Activated naive CD8-positive, alpha-beta T cell treated with anti-CD3 and anti-CD28 coated beads for 36 hours (primary cell): ENCODE results near the gene AKNA. TPM values are rescaled to one million over a fixed set of nuclear protein-coding genes. Genes with fewer than 3 reads are reported as not detected.

Experiments used
- DNase-seq: peaks from one replicate; pipeline ENCODE4 v3.0.0; 2021
- H3K27ac Mint-ChIP-seq: one replicate; pipeline ENCODE4 v1.8.0; 2022; ENCODE audit warnings: mild to moderate bottlenecking, moderate library complexity, mixed read lengths
- H3K27me3 Mint-ChIP-seq: one replicate; pipeline ENCODE4 v1.8.0; 2022; ENCODE audit warnings: mild to moderate bottlenecking, mixed read lengths
- H3K36me3 Mint-ChIP-seq: one replicate; pipeline ENCODE4 v1.8.0; 2021; ENCODE audit warnings: mild to moderate bottlenecking, mixed read lengths
- H3K4me1 Mint-ChIP-seq: one replicate; pipeline ENCODE4 v1.8.0; 2021; ENCODE audit warnings: mixed read lengths
- H3K4me3 Mint-ChIP-seq: one replicate; pipeline ENCODE4 v1.8.0; 2022; ENCODE audit warnings: mild to moderate bottlenecking, moderate library complexity, mixed read lengths
- H3K9me3 Mint-ChIP-seq: one replicate; pipeline ENCODE4 v1.8.0; 2022; ENCODE audit warnings: mixed read lengths
- total RNA-seq, 2 experiments: library from RNA; stranded (reverse); gene quantifications; one replicate each; pipeline ENCODE4 v1.2.3, GENCODE V29; 2021

Gene AKNA
- total RNA-seq, result 100 to 1,000 TPM; 129 to 130 TPM

- H3K9me3 Mint-ChIP-seq, result no peaks in the 10 kb centered on the region
- H3K36me3 Mint-ChIP-seq, result peaks cover 77% of the 10 kb centered on the region
- H3K4me1 Mint-ChIP-seq, result peaks cover 53% of the 10 kb centered on the region
These were observed at the start of gene AKNA for GRCh38 chr9:114387680-114388356. AKNA (minus strand) TSS chr9:114387982; CDS start chr9:114381333, 6,649 bp downstream.

GRCh38 chr9:114437401-114437893 is 49.7 kb upstream of the AKNA start:
- Mint-ChIP-seq H3K27me3 (no peaks in the 10 kb centered on the region), H3K27ac (no peak overlapping the region)

More at GRCh38 chr9:114387680-114388356, at the start of gene AKNA:
- peak; percentile 82 for DNase-seq
- Mint-ChIP-seq H3K27me3 (peaks cover 3% of the 10 kb centered on the region), H3K4me3 (peak within 1 kb of the TSS; percentile 98), H3K27ac (peak within 1 kb of the TSS; percentile 99)

GRCh38 chr9:114434878-114435311 is 47.1 kb upstream of the AKNA start:
- DNase-seq, result no peak
- H3K4me3 Mint-ChIP-seq, result no peak overlapping the region
- no peaks in the 10 kb centered on the region for H3K36me3 Mint-ChIP-seq
- H3K4me1 Mint-ChIP-seq, result peaks cover 3% of the 10 kb centered on the region
- H3K9me3 Mint-ChIP-seq, result no peaks in the 10 kb centered on the region
- H3K27me3 Mint-ChIP-seq, result no peaks in the 10 kb centered on the region
- H3K27ac Mint-ChIP-seq, result no peak overlapping the region

More at GRCh38 chr9:114437401-114437893, 49.7 kb upstream of the AKNA start:
- Mint-ChIP-seq H3K4me3 (no peak overlapping the region), H3K9me3 (no peaks in the 10 kb centered on the region), H3K36me3 (no peaks in the 10 kb centered on the region), H3K4me1 (peaks cover 3% of the 10 kb centered on the region)
- no peak for DNase-seq

- no peaks in the 10 kb centered on the region for H3K27me3 Mint-ChIP-seq
- H3K4me1 Mint-ChIP-seq, result peaks cover 3% of the 10 kb centered on the region
- H3K36me3 Mint-ChIP-seq, result no peaks in the 10 kb centered on the region
- H3K4me3 Mint-ChIP-seq, result no peak overlapping the region
- DNase-seq, result no peak
- no peaks in the 10 kb centered on the region for H3K9me3 Mint-ChIP-seq
- no peak overlapping the region for H3K27ac Mint-ChIP-seq
These were observed 46.0 kb upstream of the AKNA start for GRCh38 chr9:114433720-114434255.

- H3K4me1 Mint-ChIP-seq, result peaks cover 3% of the 10 kb centered on the region
- DNase-seq, result no peak
- H3K27me3 Mint-ChIP-seq, result no peaks in the 10 kb centered on the region
- no peak overlapping the region for H3K4me3 Mint-ChIP-seq
- H3K36me3 Mint-ChIP-seq, result no peaks in the 10 kb centered on the region
- no peak overlapping the region for H3K27ac Mint-ChIP-seq
- no peaks in the 10 kb centered on the region for H3K9me3 Mint-ChIP-seq
These were observed 45.3 kb upstream of the AKNA start for GRCh38 chr9:114433086-114433485.

GRCh38 chr9:114432323-114433067 is 44.7 kb upstream of the AKNA start:
- no peaks in the 10 kb centered on the region for H3K36me3 Mint-ChIP-seq
- H3K27me3 Mint-ChIP-seq, result no peaks in the 10 kb centered on the region
- H3K9me3 Mint-ChIP-seq, result no peaks in the 10 kb centered on the region
- no peak overlapping the region for H3K27ac Mint-ChIP-seq
- H3K4me3 Mint-ChIP-seq, result no peak overlapping the region
- H3K4me1 Mint-ChIP-seq, result peaks cover 3% of the 10 kb centered on the region
- DNase-seq, result no peak

GRCh38 chr9:114431770-114432169 is 44.0 kb upstream of the AKNA start:
- no peaks in the 10 kb centered on the region for H3K9me3 Mint-ChIP-seq
- no peaks in the 10 kb centered on the region for H3K36me3 Mint-ChIP-seq
- no peak for DNase-seq
- H3K4me1 Mint-ChIP-seq, result peaks cover 3% of the 10 kb centered on the region
- no peak overlapping the region for H3K4me3 Mint-ChIP-seq
- H3K27ac Mint-ChIP-seq, result no peak overlapping the region
- H3K27me3 Mint-ChIP-seq, result no peaks in the 10 kb centered on the region

GRCh38 chr9:114431003-114431402 is 43.2 kb upstream of the AKNA start:
- H3K27me3 Mint-ChIP-seq, result no peaks in the 10 kb centered on the region
- no peak overlapping the region for H3K4me3 Mint-ChIP-seq
- H3K9me3 Mint-ChIP-seq, result no peaks in the 10 kb centered on the region
- DNase-seq, result no peak
- no peak overlapping the region for H3K27ac Mint-ChIP-seq
- peaks cover 3% of the 10 kb centered on the region for H3K4me1 Mint-ChIP-seq
- no peaks in the 10 kb centered on the region for H3K36me3 Mint-ChIP-seq

- Mint-ChIP-seq H3K4me3 (no peak overlapping the region), H3K36me3 (no peaks in the 10 kb centered on the region), H3K4me1 (peaks cover 3% of the 10 kb centered on the region), H3K9me3 (no peaks in the 10 kb centered on the region), H3K27me3 (no peaks in the 10 kb centered on the region), H3K27ac (no peak overlapping the region)
- no peak for DNase-seq
These were observed 42.7 kb upstream of the AKNA start for GRCh38 chr9:114430457-114430856.

GRCh38 chr9:114429488-114429887 is 41.7 kb upstream of the AKNA start:
- no peak for DNase-seq
- no peak overlapping the region for H3K4me3 Mint-ChIP-seq
- no peaks in the 10 kb centered on the region for H3K9me3 Mint-ChIP-seq
- no peak overlapping the region for H3K27ac Mint-ChIP-seq
- no peaks in the 10 kb centered on the region for H3K27me3 Mint-ChIP-seq
- H3K36me3 Mint-ChIP-seq, result no peaks in the 10 kb centered on the region
- peaks cover 3% of the 10 kb centered on the region for H3K4me1 Mint-ChIP-seq

- Mint-ChIP-seq H3K27me3 (no peaks in the 10 kb centered on the region), H3K4me1 (no peaks in the 10 kb centered on the region), H3K9me3 (no peaks in the 10 kb centered on the region), H3K27ac (no peak overlapping the region), H3K36me3 (no peaks in the 10 kb centered on the region), H3K4me3 (no peak overlapping the region)
- DNase-seq, result no peak
These were observed 40.7 kb upstream of the AKNA start for GRCh38 chr9:114428466-114428865.

- no peaks in the 10 kb centered on the region for H3K27me3 Mint-ChIP-seq
- H3K27ac Mint-ChIP-seq, result no peak overlapping the region
- no peak for DNase-seq
- no peaks in the 10 kb centered on the region for H3K4me1 Mint-ChIP-seq
- H3K4me3 Mint-ChIP-seq, result no peak overlapping the region
- no peaks in the 10 kb centered on the region for H3K9me3 Mint-ChIP-seq
- H3K36me3 Mint-ChIP-seq, result no peaks in the 10 kb centered on the region
These were observed 39.9 kb upstream of the AKNA start for GRCh38 chr9:114427644-114428043.

- H3K27ac Mint-ChIP-seq, result no peak overlapping the region
- no peak for DNase-seq
- no peak overlapping the region for H3K4me3 Mint-ChIP-seq
These were observed 38.5 kb upstream of the AKNA start for GRCh38 chr9:114426046-114426948.

GRCh38 chr9:114425126-114425525 is 37.3 kb upstream of the AKNA start:
- H3K27me3 Mint-ChIP-seq, result no peaks in the 10 kb centered on the region
- no peaks in the 10 kb centered on the region for H3K9me3 Mint-ChIP-seq
- H3K36me3 Mint-ChIP-seq, result no peaks in the 10 kb centered on the region
- no peak overlapping the region for H3K27ac Mint-ChIP-seq
- no peak overlapping the region for H3K4me3 Mint-ChIP-seq
- H3K4me1 Mint-ChIP-seq, result no peaks in the 10 kb centered on the region
- no peak for DNase-seq

More at GRCh38 chr9:114426046-114426948, 38.5 kb upstream of the AKNA start:
- Mint-ChIP-seq H3K36me3 (no peaks in the 10 kb centered on the region), H3K9me3 (no peaks in the 10 kb centered on the region), H3K4me1 (no peaks in the 10 kb centered on the region), H3K27me3 (no peaks in the 10 kb centered on the region)
